ENCODE results near the gene EPB41. TPM values are rescaled to one million over a fixed set of nuclear protein-coding genes. Genes with fewer than 3 reads are reported as not detected.
A peak's percentile ranks its signal among the peaks of the same experiment; 100 is the strongest.

Gene EPB41
- total and polyA plus RNA-seq, 2 of the 8 experiments (the other 6 are each of a cell fraction or from before 2014, with no cell fraction given): 36.7 to 109 TPM

GRCh38 chr1:28887835-28888682 is 26.3 kb upstream of the EPB41 start (continued):
- TF ChIP-seq SIN3A (conservative IDR thresholded peaks at IDR 0.05 in 1 of 2, IDR thresholded peaks at IDR 0.05 in 1 of 2; ENCODE audit: low read depth in 1 of 2, low read length in 2 of 2) (0 out of 4 replicates have a peak, but pooled peaks of 1 of the 2 experiments have one; percentile 21), E2F6 (IDR thresholded peaks at IDR 0.05) (no peak), RNF2 (IDR thresholded peaks at IDR 0.05; ENCODE audit: borderline replicate concordance, low read depth, low read length, missing control alignments, poor library complexity, severe bottlenecking) (no peak), RFX5 (IDR thresholded peaks at IDR 0.05; ENCODE audit: borderline replicate concordance, low read depth, low read length) (no peak), ATF2 (IDR thresholded peaks at IDR 0.05; ENCODE audit: low read length) (no peak), KDM4A (IDR thresholded peaks at IDR 0.05; ENCODE audit: low read depth, low read length, severe bottlenecking) (no peak), BRCA1 (IDR thresholded peaks at IDR 0.05; ENCODE audit: low read depth, low read length) (no peak)
